Measurements from ENCODE around the gene MICAL3.
A peak's percentile ranks its signal among the peaks of the same experiment; 100 is the strongest.

The MICAL3 gene

GRCh38 chr22:17787716-17788330 is 236.5 kb downstream of the MICAL3 start:
- H3K27me3 ChIP-seq (ENCODE audit: insufficient read depth, poor library complexity, severe bottlenecking), result no peaks in the 10 kb centered on the region
- H3K27ac ChIP-seq (replicated peaks), result no peak overlapping the region
- peak in 1 of 2 experiments; percentile 65 for DNase-seq (ENCODE audit: low read depth in 1 of 2, low spot score in 1 of 2)
- TF ChIP-seq POLR2AphosphoS5 (IDR thresholded peaks at IDR 0.05; ENCODE audit: low read depth) (no peak), GABPA (IDR thresholded peaks at IDR 0.05; ENCODE audit: low read depth) (no peak), CTCF (IDR thresholded peaks at IDR 0.05; ENCODE audit: insufficient read depth, low read length) (no peak), REST (IDR thresholded peaks at IDR 0.05; ENCODE audit: insufficient replicate concordance, low read depth) (no peak), SPI1 (IDR thresholded peaks at IDR 0.05; ENCODE audit: borderline replicate concordance, low read depth) (no peak)
- no peak overlapping the region for H3K4me3 ChIP-seq (replicated peaks; ENCODE audit: insufficient read depth, low read length)

- no peak for DNase-seq (ENCODE audit: low read depth in 1 of 2, low spot score in 1 of 2)
- no peak overlapping the region for H3K4me3 ChIP-seq (replicated peaks; ENCODE audit: insufficient read depth, low read length)
- no peaks in the 10 kb centered on the region for H3K27me3 ChIP-seq (ENCODE audit: insufficient read depth, poor library complexity, severe bottlenecking)
- no peak overlapping the region for H3K27ac ChIP-seq (replicated peaks)
- no peak for TF ChIP-seq SPI1 (IDR thresholded peaks at IDR 0.05; ENCODE audit: borderline replicate concordance, low read depth)
- no peak for TF ChIP-seq REST (IDR thresholded peaks at IDR 0.05; ENCODE audit: insufficient replicate concordance, low read depth)
Observed at GRCh38 chr22:17787241-17787640, 237.1 kb downstream of the MICAL3 start.

GRCh38 chr22:17786435-17787161 is 237.8 kb downstream of the MICAL3 start:
- no peak for DNase-seq (ENCODE audit: low read depth in 1 of 2, low spot score in 1 of 2)
- no peak overlapping the region for H3K27ac ChIP-seq (replicated peaks)
- no peak for TF ChIP-seq GABPA (IDR thresholded peaks at IDR 0.05; ENCODE audit: low read depth)
- TF ChIP-seq CTCF (IDR thresholded peaks at IDR 0.05; ENCODE audit: insufficient read depth, low read length), result no peak
- no peaks in the 10 kb centered on the region for H3K27me3 ChIP-seq (ENCODE audit: insufficient read depth, poor library complexity, severe bottlenecking)
- H3K4me3 ChIP-seq (replicated peaks; ENCODE audit: insufficient read depth, low read length), result no peak overlapping the region

- H3K27me3 ChIP-seq (ENCODE audit: insufficient read depth, poor library complexity, severe bottlenecking), result no peaks in the 10 kb centered on the region
- no peak overlapping the region for H3K4me3 ChIP-seq (replicated peaks; ENCODE audit: insufficient read depth, low read length)
- TF ChIP-seq CTCF (IDR thresholded peaks at IDR 0.05; ENCODE audit: insufficient read depth, low read length), result peak; percentile 93
- no peak for TF ChIP-seq REST (IDR thresholded peaks at IDR 0.05; ENCODE audit: insufficient replicate concordance, low read depth)
- H3K27ac ChIP-seq (replicated peaks), result no peak overlapping the region
- DNase-seq (ENCODE audit: low read depth in 1 of 2, low spot score in 1 of 2), result peak in 1 of 2 experiments; percentile 83
Observed at GRCh38 chr22:17785185-17786184, 238.9 kb downstream of the MICAL3 start.
